GM23338 (cell line): ENCODE measurements around the gene FLT1. TPM values are rescaled to one million over a fixed set of nuclear protein-coding genes. Genes with fewer than 3 reads are reported as not detected.

Source experiments
- ATAC-seq: fragments of 200-7000 bp; cut with Tn5 transposase; 3 replicates; pipeline ENCODE4 v1.9.1; 2020
- DNase-seq: peaks from one replicate; pipeline ENCODE4 v3.0.0-alpha.2; 2015; ENCODE audit warnings: low spot score
- H2AFZ ChIP-seq: fragments of 200-600 bp; sonication (generic); 2 replicates; pipeline ENCODE4 v1.8.0; 2016; ENCODE audit warnings: antibody characterized with exemption, mild to moderate bottlenecking, moderate library complexity
- H3F3A ChIP-seq: fragments of 200-600 bp; sonication (generic); replicated peaks from 2 replicates; pipeline ENCODE4 v1.8.0; 2017; ENCODE audit warnings: antibody characterized with exemption, mixed run types, low read depth
- H3K27ac ChIP-seq: fragments of 200-600 bp; sonication (generic); 2 replicates; pipeline ENCODE4 v1.6.1; 2016; ENCODE audit warnings: low read depth
- H3K27me3 ChIP-seq: fragments of 200-600 bp; sonication (generic); 2 replicates; pipeline ENCODE4 v1.8.0; 2016; ENCODE audit warnings: mild to moderate bottlenecking, mixed run types, moderate library complexity; ENCODE audit not compliant: insufficient read depth
- H3K36me3 ChIP-seq: fragments of 200-600 bp; sonication (generic); 2 replicates; pipeline ENCODE4 v1.8.0; 2016; ENCODE audit warnings: mild to moderate bottlenecking; ENCODE audit not compliant: insufficient read depth
- H3K4me1 ChIP-seq: fragments of 200-600 bp; sonication (generic); 2 replicates; pipeline ENCODE4 v1.8.0; 2016; ENCODE audit warnings: mild to moderate bottlenecking, moderate library complexity; ENCODE audit not compliant: insufficient read depth
- H3K4me2 ChIP-seq: fragments of 200-600 bp; sonication (generic); 2 replicates; pipeline ENCODE4 v1.7.1; 2017; ENCODE audit warnings: mixed run types
- H3K4me3 ChIP-seq: fragments of 200-600 bp; sonication (generic); 2 replicates; pipeline ENCODE4 v1.6.1; 2016; ENCODE audit warnings: mixed run types
- H3K79me2 ChIP-seq: fragments of 200-600 bp; sonication (generic); replicated peaks from 2 replicates; pipeline ENCODE4 v1.8.0; 2017; ENCODE audit warnings: mild to moderate bottlenecking; ENCODE audit not compliant: insufficient read depth
- H3K9me2 ChIP-seq: fragments of 200-600 bp; sonication (generic); 2 replicates; pipeline ENCODE4 v1.8.0; 2017; ENCODE audit not compliant: insufficient read depth
- H4K20me1 ChIP-seq: fragments of 200-600 bp; sonication (generic); replicated peaks from 2 replicates; pipeline ENCODE4 v1.8.0; 2017; ENCODE audit warnings: mild to moderate bottlenecking; ENCODE audit not compliant: insufficient read depth
- H3K27ac Mint-ChIP-seq: 2 replicates; pipeline ENCODE4 v1.8.0; 2020; ENCODE audit warnings: inconsistent platforms, mild to moderate bottlenecking, moderate library complexity, mixed read lengths
- H3K27me3 Mint-ChIP-seq: 3 replicates; pipeline ENCODE4 v1.8.0; 2022; ENCODE audit warnings: low read depth, mild to moderate bottlenecking, moderate library complexity, mixed read lengths, inconsistent platforms; ENCODE audit not compliant: insufficient read depth, poor library complexity
- H3K36me3 Mint-ChIP-seq: 3 replicates; pipeline ENCODE4 v1.8.0; 2021; ENCODE audit warnings: low read depth, mild to moderate bottlenecking, inconsistent platforms, moderate library complexity, mixed read lengths
- H3K4me1 Mint-ChIP-seq: 3 replicates; pipeline ENCODE4 v1.8.0; 2020; ENCODE audit warnings: mild to moderate bottlenecking, inconsistent platforms, mixed read lengths
- H3K4me3 Mint-ChIP-seq: 3 replicates; pipeline ENCODE4 v1.8.0; 2021; ENCODE audit warnings: moderate library complexity, mild to moderate bottlenecking, inconsistent platforms, mixed read lengths
- H3K9me3 Mint-ChIP-seq: 3 replicates; pipeline ENCODE4 v1.8.0; 2020; ENCODE audit warnings: moderate library complexity, mild to moderate bottlenecking, inconsistent platforms, mixed read lengths
- CREB1 ChIP-seq: fragments of 250-450 bp; sonication (Bioruptor Pico); IDR thresholded peaks from 2 replicates; pipeline ENCODE4 v1.5.0; 2020; ENCODE audit warnings: low read depth, mild to moderate bottlenecking, moderate library complexity
- JUNB ChIP-seq: IDR thresholded peaks from one replicate; pipeline ENCODE4 v1.6.1; 2016; ENCODE audit warnings: antibody characterized with exemption; ENCODE audit not compliant: unreplicated experiment
- NANOG ChIP-seq: IDR thresholded peaks from 2 replicates; pipeline ENCODE4 v1.6.1; 2016; ENCODE audit warnings: antibody characterized with exemption, borderline replicate concordance
- POLR2AphosphoS5 ChIP-seq: IDR thresholded peaks from 2 replicates; pipeline ENCODE4 v1.6.1; 2016; ENCODE audit warnings: antibody characterized with exemption, low read depth
- STAT1 ChIP-seq: IDR thresholded peaks from one replicate; pipeline ENCODE4 v1.6.1; 2016; ENCODE audit warnings: antibody characterized with exemption; ENCODE audit not compliant: unreplicated experiment
- ZNF114 ChIP-seq: fragments of 250-450 bp; sonication (Bioruptor Pico); IDR thresholded peaks from 2 replicates; pipeline ENCODE4 v1.5.0; 2020; ENCODE audit warnings: mild to moderate bottlenecking, moderate library complexity
- ZNF331 ChIP-seq: fragments of 250-450 bp; sonication (Bioruptor Pico); IDR thresholded peaks from 2 replicates; pipeline ENCODE4 v1.5.0; 2020; ENCODE audit warnings: low read depth, mild to moderate bottlenecking, moderate library complexity
- polyA plus RNA-seq: library from polyadenylated mRNA; unstranded; fragments of >200 nt; fragmentation: Nextera tagmentation; extraction: Ambion mirVana; gene quantifications from 2 replicates; pipeline ENCODE4 v1.2.1, GENCODE V29; 2016
- total RNA-seq: library from RNA; depleted of rRNA; stranded (reverse); fragments of >200 nt; shearing (Covaris generic); gene quantifications from 2 replicates; pipeline ENCODE4 v1.2.3, GENCODE V29; 2014
- TF ChIP-seq, protein P1 (sequence below): IDR thresholded peaks from 2 replicates; pipeline ENCODE4 v1.6.1; 2016; ENCODE audit warnings: antibody characterized with exemption
- TF ChIP-seq, protein P2 (sequence below): fragments of 250-450 bp; sonication (Bioruptor Pico); IDR thresholded peaks from 2 replicates; pipeline ENCODE4 v1.5.0; 2020; ENCODE audit warnings: mild to moderate bottlenecking, moderate library complexity
- TF ChIP-seq, protein P3 (sequence below): IDR thresholded peaks from one replicate; pipeline ENCODE4 v1.6.1; 2018; ENCODE audit warnings: antibody characterized with exemption; ENCODE audit not compliant: unreplicated experiment

FLT1 gene
- total and polyA plus RNA-seq, 2 experiments from 2014 or later = 26.8 to 116 TPM

DNA sequence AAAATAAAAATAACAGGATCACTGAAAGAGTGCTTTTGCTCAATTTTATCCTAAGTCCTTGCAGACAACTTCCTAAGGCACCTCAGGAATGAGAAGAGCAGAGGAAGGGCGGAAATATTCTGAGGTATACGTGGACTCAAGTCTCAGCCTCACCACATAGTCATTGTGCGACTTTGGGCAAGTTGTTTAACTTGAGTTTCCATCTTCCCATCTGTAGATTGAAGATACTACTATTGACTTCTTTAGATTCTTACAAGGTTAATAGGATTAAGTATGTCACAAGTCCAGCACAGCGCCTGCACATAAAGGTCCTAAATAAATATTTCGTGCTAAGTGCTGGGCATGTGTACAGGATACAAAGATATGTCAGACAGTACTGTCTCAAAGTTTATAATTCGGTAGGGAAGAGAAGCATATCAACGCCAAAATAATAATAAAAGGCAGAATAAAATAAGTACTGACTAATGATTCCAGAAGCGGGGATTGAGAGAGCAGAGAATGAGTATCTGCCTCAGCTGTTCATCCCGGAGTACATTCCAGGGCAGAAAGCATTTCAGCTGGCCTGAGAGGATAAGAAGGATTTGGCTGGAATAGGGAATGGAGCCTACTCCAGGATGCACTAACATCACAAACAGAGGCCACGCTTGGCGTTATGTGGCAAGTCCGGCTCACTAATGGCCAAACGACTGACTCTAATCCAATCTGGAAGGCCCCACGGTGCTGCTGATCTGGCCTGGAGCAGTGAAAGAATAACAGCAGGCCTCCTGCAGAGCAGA is 139.7 kb downstream of the FLT1 start:
- Mint-ChIP-seq H3K4me3 (no peak overlapping the region), H3K27me3 (no peaks in the 10 kb centered on the region), H3K27ac (peak overlapping the region; percentile 54; the same call in 1 of the 2 replicates), H3K4me1 (peaks cover 39% of the 10 kb centered on the region), H3K36me3 (peaks cover 3% of the 10 kb centered on the region; the same call in 2 of the 3 replicates), H3K9me3 (no peaks in the 10 kb centered on the region)
- no peaks in the 10 kb centered on the region for H3K27me3 ChIP-seq
- ATAC-seq (peak; percentile 31), DNase-seq (no peak)
- peaks cover 1% of the 10 kb centered on the region; the same call in 1 of the 2 replicates for H3K9me2 ChIP-seq
- TF ChIP-seq JUNB (no peak), POLR2AphosphoS5 (no peak), NANOG (no peak), STAT1 (no peak), CREB1 (CRISPR knock-in tag) (no peak), ZNF114 (CRISPR knock-in tag) (no peak), ZNF331 (no peak)
- TF ChIP-seq, protein P1, sequence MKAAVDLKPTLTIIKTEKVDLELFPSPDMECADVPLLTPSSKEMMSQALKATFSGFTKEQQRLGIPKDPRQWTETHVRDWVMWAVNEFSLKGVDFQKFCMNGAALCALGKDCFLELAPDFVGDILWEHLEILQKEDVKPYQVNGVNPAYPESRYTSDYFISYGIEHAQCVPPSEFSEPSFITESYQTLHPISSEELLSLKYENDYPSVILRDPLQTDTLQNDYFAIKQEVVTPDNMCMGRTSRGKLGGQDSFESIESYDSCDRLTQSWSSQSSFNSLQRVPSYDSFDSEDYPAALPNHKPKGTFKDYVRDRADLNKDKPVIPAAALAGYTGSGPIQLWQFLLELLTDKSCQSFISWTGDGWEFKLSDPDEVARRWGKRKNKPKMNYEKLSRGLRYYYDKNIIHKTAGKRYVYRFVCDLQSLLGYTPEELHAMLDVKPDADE = no peak
- TF ChIP-seq, protein P2, sequence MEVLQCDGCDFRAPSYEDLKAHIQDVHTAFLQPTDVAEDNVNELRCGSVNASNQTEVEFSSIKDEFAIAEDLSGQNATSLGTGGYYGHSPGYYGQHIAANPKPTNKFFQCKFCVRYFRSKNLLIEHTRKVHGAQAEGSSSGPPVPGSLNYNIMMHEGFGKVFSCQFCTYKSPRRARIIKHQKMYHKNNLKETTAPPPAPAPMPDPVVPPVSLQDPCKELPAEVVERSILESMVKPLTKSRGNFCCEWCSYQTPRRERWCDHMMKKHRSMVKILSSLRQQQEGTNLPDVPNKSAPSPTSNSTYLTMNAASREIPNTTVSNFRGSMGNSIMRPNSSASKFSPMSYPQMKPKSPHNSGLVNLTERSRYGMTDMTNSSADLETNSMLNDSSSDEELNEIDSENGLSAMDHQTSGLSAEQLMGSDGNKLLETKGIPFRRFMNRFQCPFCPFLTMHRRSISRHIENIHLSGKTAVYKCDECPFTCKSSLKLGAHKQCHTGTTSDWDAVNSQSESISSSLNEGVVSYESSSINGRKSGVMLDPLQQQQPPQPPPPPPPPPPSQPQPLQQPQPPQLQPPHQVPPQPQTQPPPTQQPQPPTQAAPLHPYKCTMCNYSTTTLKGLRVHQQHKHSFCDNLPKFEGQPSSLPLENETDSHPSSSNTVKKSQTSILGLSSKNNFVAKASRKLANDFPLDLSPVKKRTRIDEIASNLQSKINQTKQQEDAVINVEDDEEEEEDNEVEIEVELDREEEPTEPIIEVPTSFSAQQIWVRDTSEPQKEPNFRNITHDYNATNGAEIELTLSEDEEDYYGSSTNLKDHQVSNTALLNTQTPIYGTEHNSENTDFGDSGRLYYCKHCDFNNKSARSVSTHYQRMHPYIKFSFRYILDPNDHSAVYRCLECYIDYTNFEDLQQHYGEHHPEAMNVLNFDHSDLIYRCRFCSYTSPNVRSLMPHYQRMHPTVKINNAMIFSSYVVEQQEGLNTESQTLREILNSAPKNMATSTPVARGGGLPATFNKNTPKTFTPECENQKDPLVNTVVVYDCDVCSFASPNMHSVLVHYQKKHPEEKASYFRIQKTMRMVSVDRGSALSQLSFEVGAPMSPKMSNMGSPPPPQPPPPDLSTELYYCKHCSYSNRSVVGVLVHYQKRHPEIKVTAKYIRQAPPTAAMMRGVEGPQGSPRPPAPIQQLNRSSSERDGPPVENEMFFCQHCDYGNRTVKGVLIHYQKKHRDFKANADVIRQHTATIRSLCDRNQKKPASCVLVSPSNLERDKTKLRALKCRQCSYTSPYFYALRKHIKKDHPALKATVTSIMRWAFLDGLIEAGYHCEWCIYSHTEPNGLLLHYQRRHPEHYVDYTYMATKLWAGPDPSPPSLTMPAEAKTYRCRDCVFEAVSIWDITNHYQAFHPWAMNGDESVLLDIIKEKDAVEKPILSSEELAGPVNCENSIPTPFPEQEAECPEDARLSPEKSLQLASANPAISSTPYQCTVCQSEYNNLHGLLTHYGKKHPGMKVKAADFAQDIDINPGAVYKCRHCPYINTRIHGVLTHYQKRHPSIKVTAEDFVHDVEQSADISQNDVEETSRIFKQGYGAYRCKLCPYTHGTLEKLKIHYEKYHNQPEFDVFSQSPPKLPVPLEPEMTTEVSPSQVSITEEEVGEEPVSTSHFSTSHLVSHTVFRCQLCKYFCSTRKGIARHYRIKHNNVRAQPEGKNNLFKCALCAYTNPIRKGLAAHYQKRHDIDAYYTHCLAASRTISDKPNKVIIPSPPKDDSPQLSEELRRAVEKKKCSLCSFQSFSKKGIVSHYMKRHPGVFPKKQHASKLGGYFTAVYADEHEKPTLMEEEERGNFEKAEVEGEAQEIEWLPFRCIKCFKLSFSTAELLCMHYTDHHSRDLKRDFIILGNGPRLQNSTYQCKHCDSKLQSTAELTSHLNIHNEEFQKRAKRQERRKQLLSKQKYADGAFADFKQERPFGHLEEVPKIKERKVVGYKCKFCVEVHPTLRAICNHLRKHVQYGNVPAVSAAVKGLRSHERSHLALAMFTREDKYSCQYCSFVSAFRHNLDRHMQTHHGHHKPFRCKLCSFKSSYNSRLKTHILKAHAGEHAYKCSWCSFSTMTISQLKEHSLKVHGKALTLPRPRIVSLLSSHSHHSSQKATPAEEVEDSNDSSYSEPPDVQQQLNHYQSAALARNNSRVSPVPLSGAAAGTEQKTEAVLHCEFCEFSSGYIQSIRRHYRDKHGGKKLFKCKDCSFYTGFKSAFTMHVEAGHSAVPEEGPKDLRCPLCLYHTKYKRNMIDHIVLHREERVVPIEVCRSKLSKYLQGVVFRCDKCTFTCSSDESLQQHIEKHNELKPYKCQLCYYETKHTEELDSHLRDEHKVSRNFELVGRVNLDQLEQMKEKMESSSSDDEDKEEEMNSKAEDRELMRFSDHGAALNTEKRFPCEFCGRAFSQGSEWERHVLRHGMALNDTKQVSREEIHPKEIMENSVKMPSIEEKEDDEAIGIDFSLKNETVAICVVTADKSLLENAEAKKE (CRISPR knock-in tag) = no peak
- TF ChIP-seq, protein P3, sequence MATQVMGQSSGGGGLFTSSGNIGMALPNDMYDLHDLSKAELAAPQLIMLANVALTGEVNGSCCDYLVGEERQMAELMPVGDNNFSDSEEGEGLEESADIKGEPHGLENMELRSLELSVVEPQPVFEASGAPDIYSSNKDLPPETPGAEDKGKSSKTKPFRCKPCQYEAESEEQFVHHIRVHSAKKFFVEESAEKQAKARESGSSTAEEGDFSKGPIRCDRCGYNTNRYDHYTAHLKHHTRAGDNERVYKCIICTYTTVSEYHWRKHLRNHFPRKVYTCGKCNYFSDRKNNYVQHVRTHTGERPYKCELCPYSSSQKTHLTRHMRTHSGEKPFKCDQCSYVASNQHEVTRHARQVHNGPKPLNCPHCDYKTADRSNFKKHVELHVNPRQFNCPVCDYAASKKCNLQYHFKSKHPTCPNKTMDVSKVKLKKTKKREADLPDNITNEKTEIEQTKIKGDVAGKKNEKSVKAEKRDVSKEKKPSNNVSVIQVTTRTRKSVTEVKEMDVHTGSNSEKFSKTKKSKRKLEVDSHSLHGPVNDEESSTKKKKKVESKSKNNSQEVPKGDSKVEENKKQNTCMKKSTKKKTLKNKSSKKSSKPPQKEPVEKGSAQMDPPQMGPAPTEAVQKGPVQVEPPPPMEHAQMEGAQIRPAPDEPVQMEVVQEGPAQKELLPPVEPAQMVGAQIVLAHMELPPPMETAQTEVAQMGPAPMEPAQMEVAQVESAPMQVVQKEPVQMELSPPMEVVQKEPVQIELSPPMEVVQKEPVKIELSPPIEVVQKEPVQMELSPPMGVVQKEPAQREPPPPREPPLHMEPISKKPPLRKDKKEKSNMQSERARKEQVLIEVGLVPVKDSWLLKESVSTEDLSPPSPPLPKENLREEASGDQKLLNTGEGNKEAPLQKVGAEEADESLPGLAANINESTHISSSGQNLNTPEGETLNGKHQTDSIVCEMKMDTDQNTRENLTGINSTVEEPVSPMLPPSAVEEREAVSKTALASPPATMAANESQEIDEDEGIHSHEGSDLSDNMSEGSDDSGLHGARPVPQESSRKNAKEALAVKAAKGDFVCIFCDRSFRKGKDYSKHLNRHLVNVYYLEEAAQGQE = no peak
- 0 out of 2 replicates have a peak overlapping the region, but pooled peaks have one; percentile 28 for H3K27ac ChIP-seq
- H3K4me3 ChIP-seq = no peak overlapping the region
- H4K20me1 ChIP-seq = 0 out of 2 replicates have a peak, but pooled peaks cover 3% of the 10 kb centered on the region
- H3K4me2 ChIP-seq = no peak overlapping the region
- peaks cover 46% of the 10 kb centered on the region for H3K4me1 ChIP-seq
- H2AFZ ChIP-seq = no peak overlapping the region
- no peaks in the 10 kb centered on the region for H3F3A ChIP-seq
- no peaks in the 10 kb centered on the region for H3K79me2 ChIP-seq
- H3K36me3 ChIP-seq = no peaks in the 10 kb centered on the region
